Fibroblast of upper back skin (primary cell): ENCODE data around the gene FLNB.
"Not testable (repeated sequence)": the region's sequence is repeated elsewhere in the genome, so short reads cannot be mapped to it uniquely, and the experiment has no call there.

Experiments
- DNase-seq: peaks from one replicate; pipeline ENCODE4 v3.0.0-alpha.2; 2013

FLNB gene

GRCh38 chr3:58190882-58191281, 182.7 kb downstream of the FLNB start:
- DNase-seq, result no peak

DNA sequence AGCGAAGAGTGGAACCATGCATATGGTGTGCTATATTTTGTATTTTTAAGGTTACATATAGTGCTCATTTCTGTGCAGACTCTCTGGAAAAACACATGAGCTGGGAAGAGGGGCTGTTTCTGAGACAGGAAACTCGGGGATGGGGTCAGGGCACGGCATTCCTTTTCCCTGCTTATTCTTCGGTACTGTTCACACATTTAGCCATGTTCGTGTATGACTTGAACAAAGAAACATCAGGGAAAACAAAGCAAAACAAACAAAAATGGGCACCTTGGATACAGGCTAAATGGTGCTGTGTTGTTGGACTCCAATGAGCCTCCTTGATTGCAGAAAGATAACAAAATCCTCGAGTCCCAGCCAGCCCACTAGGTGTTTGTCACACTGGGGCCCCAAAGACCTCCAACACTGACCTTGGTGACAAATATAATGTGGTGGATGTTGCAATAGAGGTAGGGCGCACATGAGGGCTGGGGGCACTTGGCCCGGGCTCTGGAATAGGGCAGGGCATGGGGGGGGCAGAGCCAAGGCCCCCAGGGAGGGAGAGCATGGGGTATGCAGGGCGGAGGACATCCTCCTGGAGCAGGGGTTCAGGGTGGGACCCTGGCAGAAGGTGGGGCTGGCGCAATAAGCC, 183.3 kb downstream of the FLNB start:
- DNase-seq, result no peak

- DNase-seq, result no peak
Measured at GRCh38 chr3:58192069-58192468, 183.8 kb downstream of the FLNB start.

DNA sequence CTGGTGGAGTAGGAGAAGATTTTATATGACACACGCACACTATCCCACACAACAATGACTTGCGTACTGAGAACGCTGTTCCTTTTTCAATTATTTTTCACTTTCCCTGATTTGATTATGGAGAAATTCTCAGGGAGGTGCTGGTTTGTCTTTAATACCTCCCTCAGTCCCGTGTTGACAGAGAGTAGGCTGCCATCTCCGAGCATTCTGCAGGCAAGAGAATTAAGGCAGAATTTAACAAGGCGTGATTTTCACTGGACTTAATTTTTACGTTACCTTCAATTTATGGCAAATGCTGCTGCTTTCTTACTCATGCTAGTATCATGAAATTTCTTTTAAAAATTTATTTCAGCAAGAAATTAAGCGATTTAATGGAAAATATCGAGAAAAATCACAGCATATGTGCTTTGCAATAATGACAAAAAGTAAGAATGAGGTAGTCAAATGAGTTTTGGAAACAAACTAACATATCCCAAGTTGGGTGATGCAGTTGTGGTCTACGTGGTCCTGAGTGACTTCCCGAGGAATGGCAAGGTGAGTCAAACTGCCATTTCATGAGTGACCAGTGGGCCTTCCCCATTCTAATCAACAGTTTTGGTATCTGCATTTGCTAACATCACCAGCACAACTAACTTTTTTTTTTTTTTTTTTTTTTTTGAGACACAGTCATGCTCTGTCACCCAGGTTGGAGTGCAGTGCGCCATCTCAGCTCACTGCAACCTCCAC, 185.6 kb downstream of the FLNB start:
- no peak for DNase-seq

DNA sequence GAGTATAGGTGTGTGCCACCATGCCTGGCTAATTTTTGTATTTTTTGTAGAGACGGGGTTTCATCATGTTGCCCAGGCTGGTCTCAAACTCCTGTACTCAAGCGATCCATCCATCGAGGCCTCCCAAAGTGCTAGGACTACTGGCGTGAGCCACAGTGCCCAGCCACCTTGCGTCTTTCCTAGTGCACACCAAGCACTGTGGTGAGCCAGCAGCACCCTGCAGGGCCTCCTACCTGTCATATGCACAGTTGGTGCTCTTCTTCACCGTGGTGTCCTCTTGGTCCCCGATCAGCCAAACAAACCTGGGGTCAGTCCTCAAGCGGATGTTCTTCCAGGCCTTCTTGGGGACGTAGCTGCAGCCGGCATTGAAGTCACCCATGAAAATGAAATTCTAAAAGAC, 189.4 kb downstream of the FLNB start:
- no peak for DNase-seq

DNA sequence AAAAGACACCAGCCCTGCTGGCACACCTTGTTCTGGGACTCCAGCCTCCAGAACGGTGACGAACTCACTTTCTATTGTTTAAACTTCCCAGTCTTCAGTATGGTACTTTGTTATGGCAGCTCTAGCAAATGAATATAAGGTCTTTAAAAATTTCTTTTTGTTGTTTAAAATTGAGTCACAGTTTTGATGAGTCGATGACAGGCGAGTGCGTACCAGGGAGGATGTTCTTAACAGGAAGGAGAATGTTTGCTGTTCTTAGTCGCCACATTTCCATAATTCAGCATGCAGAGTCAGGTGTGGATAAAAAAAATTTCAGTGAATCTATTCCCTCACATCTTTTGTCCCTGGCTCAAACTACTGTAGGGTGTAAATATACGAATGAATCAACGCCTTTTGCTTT, 190.1 kb downstream of the FLNB start:
- no peak for DNase-seq

GRCh38 chr3:58198804-58199203, 190.6 kb downstream of the FLNB start:
- DNase-seq, result no peak

DNA sequence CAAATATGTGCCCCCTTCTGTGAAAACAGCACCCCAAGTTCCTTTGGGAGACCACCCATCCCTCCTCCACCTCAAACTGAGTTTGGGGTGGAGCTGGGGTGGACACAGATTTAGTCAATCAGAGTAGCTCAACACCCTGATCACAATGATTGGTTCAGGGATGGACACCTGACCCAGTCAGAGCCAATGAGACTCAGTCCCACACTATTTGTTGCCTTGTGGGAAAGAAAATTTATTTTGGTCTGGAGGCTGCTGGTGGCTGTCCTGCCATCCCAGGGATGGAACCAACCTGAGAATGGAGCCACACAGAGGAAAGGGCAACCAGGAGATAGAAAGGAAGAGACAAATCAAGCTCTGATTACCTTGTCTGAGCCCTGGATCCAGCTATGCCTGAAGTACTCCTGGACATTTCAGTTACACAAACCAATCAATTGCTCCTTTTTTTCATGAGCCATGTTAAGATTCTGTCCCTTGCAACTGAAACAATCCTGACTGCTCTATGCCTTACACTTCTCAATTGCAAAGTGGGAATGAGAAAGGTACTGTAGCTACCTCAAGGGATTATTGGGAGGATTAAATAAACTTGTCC, 192.0 kb downstream of the FLNB start:
- DNase-seq, result no peak

GRCh38 chr3:58200846-58201355, 192.7 kb downstream of the FLNB start:
- DNase-seq, result no peak

- DNase-seq, result not testable (repeated sequence)
Measured at GRCh38 chr3:58201451-58201850, 193.2 kb downstream of the FLNB start.

- DNase-seq, result no peak
Measured at GRCh38 chr3:58202917-58203360, 194.7 kb downstream of the FLNB start.

GRCh38 chr3:58203541-58203940, 195.3 kb downstream of the FLNB start:
- DNase-seq, result no peak

- no peak for DNase-seq
Measured at GRCh38 chr3:58204720-58205119, 196.5 kb downstream of the FLNB start.

DNA sequence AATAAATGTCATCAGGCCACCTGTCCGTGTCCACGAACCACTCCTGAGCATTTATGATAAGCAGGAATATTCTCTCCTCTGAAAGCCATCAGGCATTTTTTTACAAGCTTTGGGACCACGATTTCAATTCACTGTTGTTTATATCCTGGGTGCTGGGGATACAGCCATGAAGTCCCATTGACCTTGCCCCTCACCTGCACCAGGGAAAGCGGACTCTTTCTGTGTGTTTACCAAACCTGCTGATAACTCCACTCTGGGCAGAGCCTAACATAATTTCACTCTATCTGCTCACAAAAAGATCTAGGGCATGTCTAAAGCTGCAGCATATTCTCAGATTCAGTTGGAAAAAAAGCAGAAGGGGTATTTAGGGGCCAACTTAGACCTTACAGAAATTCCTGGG, 197.8 kb downstream of the FLNB start:
- no peak for DNase-seq

- peak; percentile 57 for DNase-seq
Measured at GRCh38 chr3:58206406-58207011, 198.3 kb downstream of the FLNB start.

DNA sequence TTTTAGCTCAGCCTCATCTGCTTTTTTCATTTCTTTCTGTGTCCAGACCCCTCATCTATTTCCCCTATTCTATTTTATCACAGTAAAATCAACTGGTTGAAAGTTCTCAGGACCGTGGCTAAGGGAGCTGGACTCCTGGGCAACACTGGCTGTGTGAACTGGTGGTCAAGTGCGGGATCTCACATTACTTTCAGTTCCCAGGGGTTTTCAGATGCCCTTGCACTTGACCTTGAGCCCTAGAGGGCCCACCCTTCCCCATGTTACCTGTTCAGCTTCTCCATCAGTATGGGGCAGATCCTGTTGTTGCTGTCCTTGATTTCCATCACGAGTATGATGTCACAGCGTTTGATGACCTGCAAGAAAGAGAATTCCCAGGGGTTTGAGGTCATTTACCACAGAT, 199.7 kb downstream of the FLNB start:
- DNase-seq, result no peak

GRCh38 chr3:58209933-58210332, 201.7 kb downstream of the FLNB start:
- DNase-seq, result no peak

GRCh38 chr3:58210761-58211460, 202.7 kb downstream of the FLNB start, which contains the start of gene DNASE1L3:
TSS of gene DNASE1L3 (minus strand) at chr3:58210972. CDS start at chr3:58210906, 66 bp downstream.
- no peak for DNase-seq

GRCh38 chr3:58214484-58215316, 206.5 kb downstream of the FLNB start:
- DNase-seq, result peak; percentile 14

GRCh38 chr3:58215317-58216025, 207.2 kb downstream of the FLNB start:
- DNase-seq, result no peak

GRCh38 chr3:58216496-58217195, 208.4 kb downstream of the FLNB start:
- DNase-seq, result no peak
